GM18873 (cell line): ENCODE measurements around the gene TMEM242.

Experiments
- ATAC-seq: cut with Tn5 transposase; IDR thresholded peaks from one replicate; pipeline ENCODE4 v1.9.1; 2021; ENCODE audit warnings: mild to moderate bottlenecking, moderate library complexity, moderate number of reproducible peaks; ENCODE audit not compliant: unreplicated experiment, low FRiP score

The TMEM242 gene

DNA sequence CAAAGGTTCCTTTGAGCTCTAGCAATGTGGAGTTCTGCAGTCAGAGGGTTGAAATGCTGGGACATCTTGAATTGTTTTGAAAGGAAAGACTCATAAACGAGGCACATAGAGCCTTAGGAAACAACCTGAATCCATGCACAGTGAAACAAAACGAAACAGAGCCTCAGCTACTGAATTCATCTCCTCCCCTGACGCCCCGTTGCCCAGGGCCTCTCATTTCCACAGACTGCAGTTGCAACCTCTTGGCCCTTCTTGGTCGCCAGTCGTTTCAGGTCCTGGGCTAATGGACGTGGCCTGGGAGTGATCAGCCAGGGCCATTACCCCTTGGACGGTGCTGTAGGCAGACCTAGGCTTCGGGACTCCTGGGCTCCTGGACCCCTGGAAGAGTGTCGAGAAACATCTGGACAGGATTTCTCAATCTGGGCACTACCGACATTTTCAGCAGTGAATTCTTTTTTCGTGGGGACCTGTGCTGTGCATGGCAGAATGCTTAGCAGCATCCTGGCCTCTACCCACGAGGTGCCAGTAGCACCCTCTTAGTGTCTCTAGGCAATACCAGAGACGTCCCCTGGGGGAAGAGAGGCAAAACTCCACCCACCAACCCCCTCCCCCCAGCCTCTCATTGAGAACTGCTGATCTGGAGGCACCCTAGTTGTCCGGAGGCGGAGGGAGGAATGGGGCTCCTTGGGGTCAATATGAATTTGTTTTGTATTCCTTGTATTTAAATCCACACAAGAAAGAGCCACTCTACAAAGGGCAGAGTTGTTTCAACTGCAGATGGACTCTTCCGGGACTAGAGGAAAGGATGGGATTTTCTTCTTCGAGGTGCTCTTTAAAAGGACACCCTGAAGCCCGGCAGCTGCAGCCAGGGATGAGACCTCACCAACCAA lies 50.2 kb downstream of the TMEM242 start:
- no peak for ATAC-seq

GRCh38 chr6:157272372-157272771 lies 50.9 kb downstream of the TMEM242 start:
- no peak for ATAC-seq

DNA sequence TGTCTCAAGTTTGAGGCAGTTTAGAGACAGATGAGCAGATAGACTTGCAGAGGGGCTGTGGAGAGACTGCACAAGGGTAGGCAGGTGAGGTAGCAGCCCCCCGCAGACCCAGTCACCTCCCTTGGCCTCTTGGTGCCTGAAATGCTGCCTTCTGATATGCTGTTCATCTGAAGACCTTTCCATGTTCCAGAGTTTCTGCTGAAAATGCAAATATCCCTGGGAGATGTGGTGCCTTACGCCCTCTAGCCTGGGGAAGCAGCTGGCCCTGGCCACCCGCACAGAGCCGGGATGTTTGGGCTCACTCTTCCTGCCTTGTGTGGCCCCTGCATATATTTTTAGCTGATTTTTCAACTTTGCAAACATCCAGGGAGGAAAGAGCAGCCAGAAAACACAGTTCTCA lies 51.4 kb downstream of the TMEM242 start:
- ATAC-seq, result no peak

GRCh38 chr6:157271441-157271840 lies 51.9 kb downstream of the TMEM242 start:
- no peak for ATAC-seq

GRCh38 chr6:157270916-157271315 lies 52.4 kb downstream of the TMEM242 start:
- no peak for ATAC-seq

- ATAC-seq, result no peak
Measured at GRCh38 chr6:157270308-157270707, 53.0 kb downstream of the TMEM242 start.

- ATAC-seq, result no peak
Measured at GRCh38 chr6:157269261-157269794, 54.0 kb downstream of the TMEM242 start.

DNA sequence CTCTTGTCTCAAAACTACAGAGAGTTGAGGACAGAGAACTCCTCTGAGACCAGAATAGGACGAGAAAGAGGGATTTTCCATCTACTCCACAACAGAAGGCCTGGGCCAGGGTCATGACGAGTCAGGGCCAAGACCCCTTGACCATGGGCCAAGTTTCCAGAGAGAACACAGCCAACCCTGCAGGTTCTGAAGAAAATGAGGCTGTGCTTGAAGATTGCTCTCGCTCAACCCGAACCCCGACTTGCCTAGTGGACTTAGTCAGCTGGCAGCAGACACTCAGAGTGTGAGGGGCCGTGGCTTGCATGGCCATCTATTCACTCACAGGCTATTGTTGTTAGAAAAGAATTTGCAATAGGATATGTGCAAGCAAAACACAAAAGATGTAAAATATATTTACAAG lies 54.5 kb downstream of the TMEM242 start:
- ATAC-seq, result no peak

GRCh38 chr6:157268396-157268795 lies 54.9 kb downstream of the TMEM242 start:
- no peak for ATAC-seq

- no peak for ATAC-seq
Measured at GRCh38 chr6:157267654-157268053, 55.7 kb downstream of the TMEM242 start.

DNA sequence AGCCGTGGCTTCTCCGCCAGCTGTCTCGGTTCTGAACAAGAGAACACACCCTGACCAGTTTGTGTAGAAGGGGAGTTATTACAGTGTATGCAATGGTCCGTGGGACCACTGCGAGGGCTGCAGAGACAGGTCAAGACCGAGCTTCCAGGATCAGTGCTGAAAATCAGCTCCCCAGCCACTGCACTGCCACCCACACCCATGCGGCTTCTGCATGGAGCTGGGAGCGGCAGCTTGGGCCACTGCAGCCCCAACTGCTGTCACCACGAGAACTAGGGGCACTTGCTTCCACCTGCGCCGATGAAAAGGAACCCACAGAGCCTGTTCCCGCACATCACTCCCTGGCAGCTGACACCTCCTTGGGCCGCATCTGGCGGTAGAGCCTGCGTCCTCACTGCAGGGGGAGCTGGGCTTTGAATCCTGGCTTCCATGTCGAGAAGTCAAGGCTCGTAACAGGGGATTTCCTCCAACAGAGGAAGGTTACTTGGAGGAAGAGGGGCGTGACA lies 56.2 kb downstream of the TMEM242 start:
- no peak for ATAC-seq

DNA sequence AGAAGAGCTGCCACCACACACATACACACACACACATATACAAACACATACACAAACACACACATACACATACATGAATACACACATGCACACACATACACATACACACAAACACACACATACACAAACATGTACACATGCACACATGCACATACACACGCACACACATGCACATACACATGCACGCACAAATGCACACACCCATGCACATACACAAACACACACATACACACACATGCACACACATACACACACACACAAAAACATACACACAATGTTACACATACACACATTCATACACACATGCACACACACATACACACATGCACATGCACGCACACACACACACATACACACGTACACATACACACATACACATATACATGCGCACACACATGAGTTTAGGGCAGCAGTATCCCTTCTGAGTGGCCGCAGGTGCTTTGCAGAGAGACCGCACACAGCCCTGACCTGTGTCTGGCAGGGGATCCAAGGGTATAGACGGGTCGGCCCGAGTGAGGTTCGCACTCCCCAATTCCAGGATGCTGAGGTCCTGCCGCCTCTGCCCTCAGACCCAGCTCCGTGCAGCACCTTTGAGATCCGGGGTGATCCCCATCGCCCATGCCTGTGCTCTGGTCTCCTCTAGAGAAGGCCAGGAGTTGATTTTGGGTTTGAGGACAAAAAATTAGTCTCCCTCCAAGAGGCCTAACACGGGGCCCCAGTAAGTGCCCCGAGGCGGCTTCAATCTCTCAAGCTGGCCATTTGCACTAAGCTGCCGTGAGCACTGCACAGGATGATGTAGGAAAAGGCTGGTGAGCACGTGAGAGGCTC lies 56.8 kb downstream of the TMEM242 start:
- no peak for ATAC-seq

GRCh38 chr6:157265635-157266034 lies 57.7 kb downstream of the TMEM242 start:
- no peak for ATAC-seq

- ATAC-seq, result no peak
Measured at GRCh38 chr6:157265186-157265585, 58.1 kb downstream of the TMEM242 start.

DNA sequence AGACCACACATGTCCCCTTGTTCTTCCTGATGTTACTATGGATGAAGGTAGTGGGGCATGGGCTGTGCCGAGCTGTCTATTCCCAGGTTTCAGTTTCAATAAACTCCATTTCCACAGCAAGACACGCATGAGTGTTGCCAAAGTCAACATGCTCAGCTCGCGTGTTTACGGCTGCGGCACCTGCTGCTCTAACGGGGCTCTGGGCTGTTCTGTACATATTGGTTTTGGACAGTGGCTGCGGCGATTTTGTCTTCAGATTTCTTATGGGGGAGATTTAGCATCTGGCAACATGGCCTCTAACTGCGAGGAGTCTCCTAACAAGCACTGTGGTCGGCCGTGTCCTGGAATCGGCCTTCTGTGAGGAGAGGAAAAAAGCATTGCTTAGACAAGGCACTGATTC lies 58.6 kb downstream of the TMEM242 start:
- no peak for ATAC-seq

DNA sequence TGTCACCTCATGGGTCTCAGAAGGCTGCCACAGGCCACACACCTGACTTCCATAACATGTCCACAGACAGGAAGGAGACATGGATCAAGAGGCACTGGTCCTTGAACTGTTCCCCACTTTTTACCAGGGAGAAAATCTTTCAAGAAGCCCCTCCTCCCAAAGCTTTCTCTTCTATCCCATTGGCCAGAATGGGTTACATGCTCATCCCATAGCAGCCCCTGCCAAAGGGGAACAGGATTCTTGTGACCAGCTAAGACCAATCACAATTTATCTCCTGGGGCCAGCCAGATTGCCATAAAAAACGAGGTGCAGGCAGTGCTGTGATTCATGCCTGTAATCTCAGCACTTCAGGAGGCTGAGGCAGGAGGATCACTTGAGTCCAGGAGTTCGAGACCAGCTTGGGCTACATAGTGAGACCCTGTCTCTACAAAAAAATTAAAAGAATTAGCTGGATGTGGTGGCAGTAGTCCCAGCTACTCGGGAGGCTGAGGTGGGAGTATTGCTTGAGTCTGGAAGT lies 59.4 kb downstream of the TMEM242 start:
- ATAC-seq, result no peak

DNA sequence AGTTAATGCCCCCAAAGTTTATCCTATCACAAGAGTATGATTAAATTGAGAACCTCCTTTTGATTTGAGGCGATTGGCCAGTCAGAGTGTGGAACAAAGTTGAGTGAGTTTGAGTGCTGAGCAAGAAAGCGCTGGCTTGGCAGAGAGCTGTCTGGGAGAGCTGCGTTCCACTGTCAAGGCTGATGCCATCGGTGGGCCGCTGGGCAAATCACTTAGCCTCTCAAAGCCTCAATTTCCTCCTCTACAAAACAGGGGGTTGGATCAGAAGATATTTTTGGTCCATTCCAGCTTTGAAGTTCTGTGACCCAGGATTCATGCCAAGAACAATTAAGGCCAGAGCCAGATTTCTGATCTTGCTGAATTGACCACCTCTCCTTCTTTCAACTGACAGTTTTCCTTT lies 60.2 kb downstream of the TMEM242 start:
- ATAC-seq, result no peak

DNA sequence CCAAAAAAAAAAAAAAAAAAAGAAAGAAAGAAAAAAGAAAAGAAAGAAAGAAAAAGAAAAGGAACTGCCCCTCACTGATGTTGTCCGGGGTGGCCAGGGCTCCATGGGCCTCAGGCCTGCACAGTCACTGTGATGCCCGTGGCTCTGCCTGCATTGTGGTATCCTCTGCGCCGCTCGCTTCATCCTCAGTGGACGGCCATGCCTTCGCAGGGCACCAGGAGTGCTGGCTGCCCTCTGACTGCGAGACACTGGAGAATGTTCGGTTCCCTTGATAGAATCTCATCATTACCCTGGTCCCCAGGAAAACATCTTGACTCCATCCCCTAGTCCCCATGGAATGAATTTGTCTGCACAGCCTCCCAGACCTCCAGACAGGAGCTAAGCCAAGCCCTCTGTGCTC lies 61.7 kb downstream of the TMEM242 start:
- no peak for ATAC-seq

- no peak for ATAC-seq
Measured at GRCh38 chr6:157260735-157261410, 62.4 kb downstream of the TMEM242 start.

DNA sequence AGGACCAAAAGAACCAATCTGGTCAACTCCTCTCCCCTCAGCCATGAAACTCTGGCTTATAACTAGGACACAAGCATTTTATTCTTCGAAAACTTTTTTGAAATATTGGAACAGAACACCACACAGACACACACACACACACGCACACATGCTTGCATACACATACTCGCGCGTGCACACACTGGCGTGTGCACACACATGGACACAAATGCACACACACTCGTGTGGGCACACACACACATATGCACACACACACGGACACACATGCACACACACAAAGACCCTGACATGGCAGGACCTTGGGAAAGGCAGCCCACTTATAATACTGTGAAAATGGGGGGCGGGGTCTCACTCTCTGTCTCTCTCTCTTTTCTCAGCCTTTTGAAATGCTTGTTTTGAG lies 63.9 kb downstream of the TMEM242 start:
- ATAC-seq, result no peak
